SU-DHL-6 (cell line): ENCODE measurements around the gene C1QC.
A peak's percentile ranks its signal among the peaks of the same experiment; 100 is the strongest.

Experiments used
- H2AFZ ChIP-seq: fragments of 200-600 bp; sonication (generic); 2 replicates; pipeline ENCODE4 v1.6.1; 2014; ENCODE audit warnings: low read depth, mild to moderate bottlenecking, moderate library complexity, mixed read lengths, antibody characterized with exemption, low read length; ENCODE audit not compliant: severe bottlenecking
- H3F3A ChIP-seq: fragments of 200-600 bp; shearing (Covaris generic); 2 replicates; pipeline ENCODE4 v1.6.0; 2016; ENCODE audit warnings: antibody characterized with exemption, mild to moderate bottlenecking; ENCODE audit not compliant: insufficient read depth
- H3K27ac ChIP-seq: fragments of 200-600 bp; sonication (generic); 2 replicates; pipeline ENCODE4 v1.5.1; 2016; ENCODE audit warnings: low read depth, mild to moderate bottlenecking, low read length, moderate library complexity, mixed read lengths
- H3K27me3 ChIP-seq: fragments of 200-600 bp; sonication (generic), shearing (Covaris generic); 2 replicates; pipeline ENCODE4 v1.6.0; 2014; ENCODE audit warnings: mild to moderate bottlenecking, low read length
- H3K36me3 ChIP-seq: fragments of 200-600 bp; sonication (generic); 2 replicates; pipeline ENCODE4 v1.6.1; 2014; ENCODE audit warnings: mild to moderate bottlenecking, low read length, mixed read lengths
- H3K4me2 ChIP-seq: fragments of 300-600, 200-600 bp; shearing (Covaris generic), sonication (generic); 2 replicates; pipeline ENCODE4 v1.6.0; 2014; ENCODE audit warnings: low read length, low read depth, mild to moderate bottlenecking; ENCODE audit not compliant: poor library complexity, severe bottlenecking
- H3K4me3 ChIP-seq: fragments of 200-600 bp; sonication (generic); 2 replicates; pipeline ENCODE4 v1.5.1; 2014; ENCODE audit warnings: antibody characterized with exemption, low read length, mild to moderate bottlenecking, mixed read lengths; ENCODE audit not compliant: insufficient read depth, poor library complexity, severe bottlenecking
- H3K79me2 ChIP-seq: fragments of 200-600 bp; sonication (generic); 2 replicates; pipeline ENCODE4 v1.6.1; 2014; ENCODE audit warnings: mild to moderate bottlenecking, low read length, moderate library complexity; ENCODE audit not compliant: insufficient read depth
- H3K9ac ChIP-seq: fragments of 200-600 bp; sonication (generic); 2 replicates; pipeline ENCODE4 v1.7.0; 2014; ENCODE audit warnings: mild to moderate bottlenecking, low read length
- H3K9me2 ChIP-seq: fragments of 200-600 bp; sonication (generic); replicated peaks from 2 replicates; pipeline ENCODE4 v1.6.1; 2014; ENCODE audit warnings: low read length; ENCODE audit not compliant: insufficient read depth
- H3K9me3 ChIP-seq: fragments of 200-600 bp; sonication (generic); 2 replicates; pipeline ENCODE4 v1.6.1; 2014; ENCODE audit warnings: low read length, mixed read lengths; ENCODE audit not compliant: insufficient read depth
- H4K20me1 ChIP-seq: fragments of 200-600 bp; sonication (generic); 2 replicates; pipeline ENCODE4 v1.6.1; 2014; ENCODE audit warnings: low read depth, mild to moderate bottlenecking, antibody characterized with exemption, low read length, moderate library complexity, mixed read lengths
- EZH2phosphoT487 ChIP-seq: fragments of 200-600 bp; sonication (generic), shearing (Covaris generic); conservative IDR thresholded peaks from 2 replicates; pipeline ENCODE4 v1.6.1; 2018; ENCODE audit warnings: mild to moderate bottlenecking, antibody characterized with exemption, low read length, moderate library complexity, mixed read lengths
- TF ChIP-seq, protein P1 (sequence below): fragments of 200-600 bp; sonication (generic); IDR thresholded peaks from one replicate; pipeline ENCODE4 v1.5.1; 2017; ENCODE audit warnings: antibody characterized with exemption, mild to moderate bottlenecking, low read length, moderate library complexity; ENCODE audit not compliant: insufficient read depth, poor library complexity, severe bottlenecking

C1QC gene

DNA sequence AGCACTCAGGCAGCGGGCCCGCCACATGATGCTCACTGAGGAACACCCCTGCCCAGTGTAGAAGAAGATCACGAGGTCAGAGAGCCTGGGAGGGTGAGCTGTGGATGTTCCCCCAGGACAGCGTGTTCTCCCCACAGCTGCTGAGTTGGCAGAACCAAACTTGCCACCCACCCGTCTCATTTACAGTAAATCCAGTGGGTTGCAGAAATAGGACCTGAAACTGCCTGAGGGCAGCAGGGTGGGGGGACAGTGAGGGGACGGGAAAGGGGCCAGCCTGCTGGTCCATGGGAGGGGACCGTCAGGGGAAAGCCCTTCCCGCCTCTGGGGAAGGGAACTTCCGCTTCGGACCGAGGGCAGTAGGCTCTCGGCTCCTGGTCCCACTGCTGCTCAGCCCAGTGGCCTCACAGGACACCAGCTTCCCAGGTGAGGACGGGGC is 9.5 kb downstream of the C1QC start, which contains the start of gene C1QB:
Gene C1QB (plus strand): TSS at position 356 of the 436 bp plus-strand sequence. CDS start 6,227 bp downstream, outside the sequence.
- H3K9me3 ChIP-seq: no peaks in the 10 kb centered on the region
- no peak within 1 kb of the TSS for H3K4me3 ChIP-seq
- H4K20me1 ChIP-seq: no peaks in the 10 kb centered on the region
- TF ChIP-seq, protein P1, sequence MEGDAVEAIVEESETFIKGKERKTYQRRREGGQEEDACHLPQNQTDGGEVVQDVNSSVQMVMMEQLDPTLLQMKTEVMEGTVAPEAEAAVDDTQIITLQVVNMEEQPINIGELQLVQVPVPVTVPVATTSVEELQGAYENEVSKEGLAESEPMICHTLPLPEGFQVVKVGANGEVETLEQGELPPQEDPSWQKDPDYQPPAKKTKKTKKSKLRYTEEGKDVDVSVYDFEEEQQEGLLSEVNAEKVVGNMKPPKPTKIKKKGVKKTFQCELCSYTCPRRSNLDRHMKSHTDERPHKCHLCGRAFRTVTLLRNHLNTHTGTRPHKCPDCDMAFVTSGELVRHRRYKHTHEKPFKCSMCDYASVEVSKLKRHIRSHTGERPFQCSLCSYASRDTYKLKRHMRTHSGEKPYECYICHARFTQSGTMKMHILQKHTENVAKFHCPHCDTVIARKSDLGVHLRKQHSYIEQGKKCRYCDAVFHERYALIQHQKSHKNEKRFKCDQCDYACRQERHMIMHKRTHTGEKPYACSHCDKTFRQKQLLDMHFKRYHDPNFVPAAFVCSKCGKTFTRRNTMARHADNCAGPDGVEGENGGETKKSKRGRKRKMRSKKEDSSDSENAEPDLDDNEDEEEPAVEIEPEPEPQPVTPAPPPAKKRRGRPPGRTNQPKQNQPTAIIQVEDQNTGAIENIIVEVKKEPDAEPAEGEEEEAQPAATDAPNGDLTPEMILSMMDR: no peak
- TF ChIP-seq EZH2phosphoT487: no peak
- no peak within 1 kb of the TSS for H3K9ac ChIP-seq
- H2AFZ ChIP-seq: no peak within 1 kb of the TSS
- no peak within 1 kb of the TSS for H3K4me2 ChIP-seq
- no peaks in the 10 kb centered on the region for H3K27me3 ChIP-seq
- no peaks in the 10 kb centered on the region for H3K36me3 ChIP-seq
- no peak within 1 kb of the TSS for H3K27ac ChIP-seq
- H3K9me2 ChIP-seq: no peaks in the 10 kb centered on the region
- H3K79me2 ChIP-seq: no peaks in the 10 kb centered on the region
- H3F3A ChIP-seq: no peaks in the 10 kb centered on the region

DNA sequence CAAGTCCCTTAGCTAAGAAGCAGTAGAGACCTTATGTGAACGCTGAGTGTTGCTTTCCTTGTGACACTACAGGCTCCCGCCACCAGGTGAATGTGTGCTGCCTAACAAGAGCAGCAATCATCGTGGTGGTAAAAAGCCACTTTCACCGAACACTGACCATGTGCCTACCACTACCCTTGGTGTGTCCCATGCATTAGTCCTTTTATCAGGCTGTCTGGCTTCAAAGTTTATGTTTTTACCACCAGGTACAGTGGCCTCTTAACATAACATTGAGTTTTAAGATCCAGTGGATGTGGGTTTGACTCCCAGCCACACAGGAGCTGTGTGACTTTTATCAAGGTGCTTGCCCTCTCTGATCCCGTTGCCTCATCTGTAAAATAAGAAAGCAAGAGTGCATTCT is 11.3 kb downstream of the C1QC start:
- H3K27me3 ChIP-seq: no peaks in the 10 kb centered on the region
- no peak overlapping the region for H3K4me2 ChIP-seq
- no peaks in the 10 kb centered on the region for H4K20me1 ChIP-seq

DNA sequence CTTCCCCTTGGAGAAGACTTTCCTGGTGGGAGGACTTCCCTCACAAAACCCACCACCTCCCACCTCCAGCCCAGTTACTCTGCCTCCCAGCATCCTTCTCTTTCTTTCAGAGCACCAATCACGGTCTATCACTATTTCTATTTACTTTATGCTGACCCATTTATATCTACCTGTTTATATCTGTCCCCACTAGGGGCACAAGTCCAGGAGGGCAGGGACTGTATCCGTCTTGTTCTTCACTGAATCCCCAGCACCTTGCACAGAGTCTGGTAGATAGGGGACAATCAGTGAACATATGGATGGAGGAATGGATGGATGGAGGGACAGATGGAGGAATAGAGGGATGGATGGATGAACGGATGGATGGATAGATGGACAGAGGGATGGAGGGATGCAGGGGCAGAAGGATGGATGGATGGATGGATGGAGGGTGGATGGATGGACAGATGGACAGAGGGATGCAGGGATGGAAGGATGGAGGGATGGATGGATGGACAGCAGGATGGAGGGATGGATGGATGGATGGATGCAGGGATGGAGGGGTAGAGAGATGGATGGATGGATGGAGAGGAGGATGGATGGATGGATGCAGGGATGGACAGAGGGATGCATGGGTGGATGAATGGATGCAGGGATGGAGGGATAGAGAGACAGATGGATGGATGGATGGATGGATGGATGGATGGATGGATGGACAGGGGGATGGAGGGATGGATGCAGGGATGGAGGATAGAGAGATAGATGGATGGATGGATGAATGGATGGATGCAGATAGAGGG is 15.1 kb downstream of the C1QC start:
- H3K4me2 ChIP-seq: no peak overlapping the region
- H2AFZ ChIP-seq: no peak overlapping the region
- H3K9me2 ChIP-seq: no peaks in the 10 kb centered on the region
- no peaks in the 10 kb centered on the region for H3F3A ChIP-seq
- H3K27ac ChIP-seq: no peak overlapping the region
- H3K4me3 ChIP-seq: no peak overlapping the region
- H3K9ac ChIP-seq: no peak overlapping the region
- H3K9me3 ChIP-seq: no peaks in the 10 kb centered on the region
- no peaks in the 10 kb centered on the region for H3K27me3 ChIP-seq
- no peaks in the 10 kb centered on the region for H3K36me3 ChIP-seq
- TF ChIP-seq, protein P1: peak; percentile 41
- no peak for TF ChIP-seq EZH2phosphoT487
- no peaks in the 10 kb centered on the region for H3K79me2 ChIP-seq
- H4K20me1 ChIP-seq: no peaks in the 10 kb centered on the region

More for the DNA sequence above, 11.3 kb downstream of the C1QC start:
- no peak overlapping the region for H2AFZ ChIP-seq
- no peaks in the 10 kb centered on the region for H3K36me3 ChIP-seq
- no peak overlapping the region for H3K4me3 ChIP-seq
- H3K79me2 ChIP-seq: no peaks in the 10 kb centered on the region
- no peaks in the 10 kb centered on the region for H3F3A ChIP-seq
- no peak overlapping the region for H3K27ac ChIP-seq
- H3K9me2 ChIP-seq: no peaks in the 10 kb centered on the region
- H3K9ac ChIP-seq: no peak overlapping the region
- TF ChIP-seq, protein P1: no peak
- TF ChIP-seq EZH2phosphoT487: no peak
- H3K9me3 ChIP-seq: no peaks in the 10 kb centered on the region
